Right renal pelvis (tissue), 4 donors: ENCODE data around the gene OTUD7B. TPM values are rescaled to one million over a fixed set of nuclear protein-coding genes. Genes with fewer than 3 reads are reported as not detected.
"Not testable (repeated sequence)": the region's sequence is repeated elsewhere in the genome, so short reads cannot be mapped to it uniquely, and the experiment has no call there.

ENCODE experiments used
- DNase-seq, 4 donors: peaks; one replicate each; pipeline ENCODE4 v3.0.0-alpha.2; 2013; ENCODE audit warnings: low read depth in 4 of 4, low spot score in 3 of 4, missing footprints in 1 of 4
- polyA plus RNA-seq, 4 donors: library from polyadenylated mRNA; unstranded; fragments of 120-200 nt; gene quantifications; one replicate each; pipeline ENCODE4 v1.2.1, GENCODE V29; 2013; ENCODE audit not compliant: insufficient read length in 4 of 4

Gene OTUD7B
- polyA plus RNA-seq, 4 donors, result 18.9 to 22.0 (median 19.5) TPM

- DNase-seq, result peak in 1 of 4 donors; percentile 32
These were observed 48.4 kb downstream of the OTUD7B start for GRCh38 chr1:149962039-149962647.

GRCh38 chr1:149957548-149957947, 53.0 kb downstream of the OTUD7B start:
- DNase-seq, result not testable (repeated sequence)

- DNase-seq, result no peak
These were observed 60.6 kb downstream of the OTUD7B start for GRCh38 chr1:149949911-149950310.

- no peak for DNase-seq
These were observed 65.3 kb downstream of the OTUD7B start for GRCh38 chr1:149945206-149945605.

GRCh38 chr1:149942885-149943284, 67.6 kb downstream of the OTUD7B start:
- DNase-seq, result no peak

DNA sequence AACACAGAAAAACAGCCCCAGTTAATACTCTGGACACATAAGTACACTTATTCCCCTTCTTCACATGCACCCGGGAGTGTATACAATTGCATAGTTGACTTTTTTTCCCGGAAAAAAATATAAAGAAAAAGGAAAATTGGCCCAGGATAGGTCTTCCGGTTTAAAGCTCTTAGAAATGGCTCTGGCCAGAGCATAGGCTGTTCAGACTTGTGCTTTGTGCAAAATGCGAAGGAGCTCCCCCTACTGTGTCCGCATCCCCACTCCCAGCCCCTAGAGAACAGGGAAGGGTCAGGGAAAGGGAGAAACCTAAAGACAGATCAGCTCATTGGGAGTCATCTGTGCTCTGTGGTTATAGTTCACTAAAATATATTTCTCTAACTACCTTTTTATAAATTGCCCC, 68.3 kb downstream of the OTUD7B start:
- no peak for DNase-seq

DNA sequence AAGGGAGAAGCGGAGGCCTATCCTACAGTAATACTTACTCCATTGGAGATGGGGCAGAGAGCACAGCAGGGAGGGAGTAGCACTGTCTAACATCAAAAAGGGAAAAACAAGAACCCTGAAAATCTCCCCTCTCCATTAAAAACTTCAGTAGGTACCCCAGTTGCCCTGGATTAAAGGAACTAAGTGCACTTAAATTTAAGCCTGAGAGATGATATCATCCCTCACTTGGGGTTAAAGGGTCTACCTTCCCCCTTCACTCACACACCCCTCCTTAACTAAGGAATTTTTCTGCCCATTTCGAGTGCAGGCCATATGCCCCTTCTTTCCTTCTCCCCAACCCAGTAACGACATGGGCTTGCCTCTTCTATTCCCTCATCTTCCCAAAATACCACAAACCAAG, 70.1 kb downstream of the OTUD7B start:
- DNase-seq, result no peak

DNA sequence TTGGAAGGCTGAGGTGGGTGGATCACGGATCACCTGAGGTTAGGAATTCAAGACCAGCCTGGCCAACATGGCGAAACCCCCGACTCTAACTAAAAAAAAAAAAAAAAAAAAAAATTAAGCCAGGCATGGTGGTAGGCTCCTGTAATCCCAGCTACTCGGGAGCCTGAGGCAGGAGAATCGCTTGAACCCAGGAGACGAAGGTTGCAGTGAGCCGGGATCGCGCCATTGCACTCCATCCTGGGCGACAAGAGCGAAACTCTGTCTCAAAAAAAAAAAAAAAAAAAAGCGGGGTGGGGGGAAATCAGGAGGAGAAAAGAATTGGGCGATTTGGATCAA, 71.9 kb downstream of the OTUD7B start:
- not testable (repeated sequence) for DNase-seq

- no peak for DNase-seq
These were observed 72.8 kb downstream of the OTUD7B start for GRCh38 chr1:149937759-149938158.

DNA sequence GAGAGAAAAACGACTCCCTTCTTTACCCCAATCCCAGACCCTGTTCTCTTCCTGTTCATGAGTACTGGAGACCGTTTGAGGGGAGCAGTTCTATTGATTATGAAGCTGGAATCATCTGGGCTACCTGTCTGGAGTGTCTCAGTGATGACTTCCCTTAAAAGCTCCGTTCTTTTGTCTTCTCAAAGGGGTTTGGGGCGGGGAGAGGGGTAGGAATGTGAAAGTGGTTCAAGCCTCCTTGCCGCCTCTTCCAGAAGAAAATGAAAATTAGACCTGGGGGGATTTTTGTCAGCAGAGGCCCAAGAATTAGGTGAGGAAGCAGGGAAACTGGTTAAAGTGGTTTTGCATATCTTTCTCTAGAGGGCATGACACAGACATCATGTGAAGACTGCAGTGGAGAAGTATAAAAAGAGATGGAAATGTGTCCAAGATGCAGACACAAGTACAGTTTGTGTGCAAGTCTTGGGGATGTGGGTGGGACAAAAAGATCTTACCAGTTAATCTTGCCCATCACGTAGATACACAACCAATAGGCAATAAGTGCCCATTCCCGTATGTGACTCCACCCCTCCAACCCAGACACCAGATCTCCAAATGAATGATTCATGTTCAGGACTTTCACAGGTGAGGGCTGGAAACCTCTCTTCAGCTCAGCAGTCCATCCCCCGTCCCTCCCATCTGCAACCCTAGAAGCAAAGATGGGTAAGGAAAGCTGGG, 73.4 kb downstream of the OTUD7B start:
- no peak for DNase-seq

DNA sequence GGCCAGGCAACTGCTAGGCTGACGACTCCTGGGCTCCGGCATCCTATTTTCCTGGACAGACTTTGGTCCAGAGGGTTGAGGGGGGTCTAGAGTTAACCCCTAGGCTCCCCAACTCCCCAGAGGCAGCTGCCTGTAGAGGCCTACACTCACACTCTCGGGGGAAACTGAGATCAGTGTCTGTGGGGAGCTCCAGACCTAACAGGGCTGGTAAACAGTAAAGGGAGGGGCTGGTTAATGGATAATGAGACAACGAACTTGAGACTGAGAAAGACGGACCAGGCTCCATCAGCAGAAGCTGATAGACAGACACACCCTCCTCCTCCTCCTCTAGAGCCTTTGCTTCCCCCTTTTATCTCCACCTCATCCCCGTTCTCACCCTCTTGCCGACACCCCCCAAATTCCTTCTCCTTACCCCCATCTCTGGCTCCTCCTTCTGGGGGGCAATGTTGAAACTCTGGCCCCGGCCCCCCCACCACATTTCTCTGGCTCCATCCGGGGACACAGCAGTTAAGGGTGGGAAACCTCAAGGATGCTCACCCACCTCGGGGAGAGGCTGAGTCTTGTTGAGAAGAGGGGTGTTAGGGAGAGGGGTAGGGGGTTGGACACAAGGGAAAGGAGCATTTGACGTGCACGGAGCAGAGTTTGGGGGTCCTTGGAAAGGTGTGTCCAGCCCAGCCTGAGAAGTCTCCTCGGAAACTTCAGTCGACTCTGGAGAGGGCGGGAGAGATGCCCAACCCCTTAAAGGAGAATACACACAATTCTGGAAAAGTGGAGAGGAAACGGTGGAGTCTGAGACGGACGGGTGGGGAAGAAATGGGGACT, 74.1 kb downstream of the OTUD7B start, which contains the start of gene MTMR11:
TSS of gene MTMR11 (minus strand) at position 710 of the 822 bp plus-strand sequence. CDS start at position 478, 232 bp downstream.
- no peak for DNase-seq

- no peak for DNase-seq
These were observed 76.2 kb downstream of the OTUD7B start for GRCh38 chr1:149934356-149934755.

GRCh38 chr1:149933208-149933607, 77.3 kb downstream of the OTUD7B start:
- DNase-seq, result no peak

DNA sequence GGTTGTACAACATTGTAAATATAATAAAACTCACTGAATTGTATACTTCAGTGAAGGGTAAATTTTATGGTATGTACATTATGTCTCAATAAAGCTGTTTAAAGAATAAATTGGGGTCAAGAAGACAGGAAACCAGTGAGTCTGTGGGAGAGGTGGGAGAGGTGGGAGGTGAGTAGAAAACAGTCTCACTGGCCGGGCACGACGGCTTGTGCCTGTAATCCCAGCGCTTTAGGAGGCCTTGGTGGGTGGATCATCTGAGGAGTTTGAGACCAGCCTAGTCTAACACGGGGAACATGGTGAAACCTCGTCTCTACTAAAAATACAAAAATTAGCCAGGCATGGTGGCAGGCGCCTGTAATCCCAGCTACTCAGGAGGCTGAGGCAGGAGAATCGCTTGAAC, 78.1 kb downstream of the OTUD7B start:
- no peak for DNase-seq

- no peak for DNase-seq
These were observed 79.2 kb downstream of the OTUD7B start for GRCh38 chr1:149931212-149931790.

- no peak for DNase-seq
These were observed 80.7 kb downstream of the OTUD7B start for GRCh38 chr1:149929856-149930255.

- DNase-seq, result no peak
These were observed 82.2 kb downstream of the OTUD7B start for GRCh38 chr1:149928401-149928724.

DNA sequence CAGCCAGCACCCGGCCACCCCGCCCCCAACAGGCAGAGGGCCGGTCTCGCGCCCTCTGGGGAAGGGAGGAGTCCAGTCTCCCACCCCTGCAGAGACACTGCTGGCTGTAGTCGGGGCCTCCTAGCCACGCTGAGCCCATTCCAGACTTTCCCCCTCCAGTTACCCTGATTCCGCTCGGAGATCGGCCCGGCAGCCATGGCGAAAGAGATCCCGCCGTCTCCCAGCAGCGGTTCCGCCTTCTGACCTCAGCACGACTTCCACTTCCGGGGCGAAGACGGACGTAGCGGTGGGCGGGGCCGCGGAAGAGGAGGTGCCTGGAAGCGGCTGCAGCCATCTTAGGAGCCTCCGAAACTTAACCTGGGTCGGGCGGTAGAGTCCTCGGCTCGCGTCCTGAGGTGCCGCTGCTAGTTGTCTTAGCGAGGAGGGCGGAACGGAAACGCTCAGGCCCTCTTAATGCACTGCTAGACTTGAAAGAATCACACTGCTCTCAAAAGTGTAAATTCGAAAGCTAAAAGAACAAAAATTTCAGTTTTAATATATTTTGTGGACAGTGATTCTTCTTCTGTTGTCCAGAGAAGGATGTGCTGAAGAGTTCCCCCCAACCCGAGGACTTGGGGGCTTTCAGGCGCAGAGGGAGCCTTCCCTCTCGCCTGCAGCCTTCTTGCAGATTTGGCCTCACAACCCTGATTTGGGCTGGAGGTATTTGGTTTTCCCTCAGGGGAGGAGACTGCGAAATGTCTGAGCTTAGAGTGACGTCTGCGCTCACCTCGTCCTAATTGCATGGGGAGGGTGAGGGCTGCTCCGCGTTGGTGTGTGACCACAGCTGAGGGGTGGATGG, 82.7 kb downstream of the OTUD7B start, which contains the start of gene SF3B4:
TSS of gene SF3B4 (minus strand) at position 241 of the 838 bp plus-strand sequence. CDS start at position 197, 44 bp downstream.
- DNase-seq, result peak; percentile 86 to 90 (median 89)

GRCh38 chr1:149927056-149927562, 83.4 kb downstream of the OTUD7B start:
- no peak for DNase-seq

GRCh38 chr1:149926296-149926695, 84.2 kb downstream of the OTUD7B start:
- DNase-seq, result no peak
